Natural killer cell (primary cell): ENCODE measurements around the gene DERA. TPM values are rescaled to one million over a fixed set of nuclear protein-coding genes. Genes with fewer than 3 reads are reported as not detected.

Experiments
- ATAC-seq, 3 donors: fragments of 150-1000 bp in 2 of 3; fragments of 200-7000 bp in 1 of 3; cut with Tn5 transposase; 1 replicate in 1 of 3; 2 replicates in 2 of 3; pipeline ENCODE4 v1.10.0; 2021; ENCODE audit warnings: mild to moderate bottlenecking in 2 of 3, moderate library complexity in 2 of 3
- DNase-seq, 2 donors: peaks; one replicate each; pipeline versions ENCODE4 v3.0.0 to v3.0.0-alpha.2; 2013 to 2021; ENCODE audit warnings: mixed read lengths in 1 of 2
- H3K27ac ChIP-seq: one replicate; pipeline ENCODE4 v1.5.1; 2013; ENCODE audit warnings: mild to moderate bottlenecking, low read length
- H3K27me3 ChIP-seq: one replicate; pipeline ENCODE4 v1.6.1; 2013; ENCODE audit warnings: low read length; ENCODE audit not compliant: control insufficient read depth, insufficient read depth
- H3K36me3 ChIP-seq: one replicate; pipeline ENCODE4 v1.6.1; 2013; ENCODE audit warnings: low read length; ENCODE audit not compliant: control insufficient read depth, insufficient read depth
- H3K4me1 ChIP-seq: one replicate; pipeline ENCODE4 v1.6.1; 2013; ENCODE audit warnings: low read length; ENCODE audit not compliant: control insufficient read depth, insufficient read depth
- H3K4me3 ChIP-seq: one replicate; pipeline ENCODE4 v1.5.1; 2013; ENCODE audit warnings: low read length
- H3K9me3 ChIP-seq: one replicate; pipeline ENCODE4 v1.6.1; 2013; ENCODE audit warnings: low read length; ENCODE audit not compliant: control insufficient read depth, insufficient read depth
- H3K27ac Mint-ChIP-seq, 2 donors: one replicate each; pipeline ENCODE4 v1.8.0; 2022; ENCODE audit warnings: mild to moderate bottlenecking in 2 of 2, mixed read lengths in 2 of 2, moderate library complexity in 1 of 2
- H3K27me3 Mint-ChIP-seq, 2 donors: one replicate each; pipeline ENCODE4 v1.8.0; 2022; ENCODE audit warnings: low read depth in 2 of 2, mixed read lengths in 2 of 2
- H3K36me3 Mint-ChIP-seq: one replicate; pipeline ENCODE4 v1.8.0; 2022; ENCODE audit warnings: mixed read lengths
- H3K4me1 Mint-ChIP-seq, 2 donors: one replicate each; pipeline ENCODE4 v1.8.0; 2022; ENCODE audit warnings: mixed read lengths in 2 of 2
- H3K4me3 Mint-ChIP-seq: one replicate; pipeline ENCODE4 v1.8.0; 2022; ENCODE audit warnings: mild to moderate bottlenecking, moderate library complexity, mixed read lengths
- H3K9me3 Mint-ChIP-seq, 2 donors: one replicate each; pipeline ENCODE4 v1.8.0; 2022; ENCODE audit warnings: mixed read lengths in 2 of 2
- CTCF ChIP-seq: fragments of 200-600 bp; IDR thresholded peaks from one replicate; pipeline ENCODE4 v1.8.0; 2022; ENCODE audit warnings: antibody characterized with exemption
- whole genome bisulfite sequencing: methylation state at CpG from one replicate; pipeline ENCODE4 v1.1.7; 2013; ENCODE audit warnings: missing lambda C conversion rate; ENCODE audit not compliant: insufficient coverage; 5-methylcytosine and 5-hydroxymethylcytosine counted together
- intact Hi-C: fragments of 100-400 bp; cut with micrococcal nuclease; formaldehyde crosslinking; loops from one replicate; pipeline ENCODE4 v1.14.2; 2022
- total RNA-seq, 4 donors: library from RNA; stranded (reverse); fragments of 120-200 nt in 1 of 4; gene quantifications; one replicate each; pipeline versions ENCODE4 v1.2.3 to v1.2.4, GENCODE V29; 2013 to 2022

Gene DERA
- total RNA-seq, 3 donors from 2014 or later (not counting 1 experiment from before 2014, with no cell fraction given), result 15.6 to 22.1 (median 20.4) TPM

GRCh38 chr12:16075887-16076286 lies 164.8 kb downstream of the DERA start:
- Mint-ChIP-seq H3K4me1 (no peaks in the 10 kb centered on the region), H3K9me3 (peaks cover under 1 to 2% of the 10 kb centered on the region in 2 donors), H3K4me3 (no peak overlapping the region), H3K27me3 (no peaks in the 10 kb centered on the region), H3K27ac (no peak overlapping the region), H3K36me3 (no peaks in the 10 kb centered on the region)
- no peaks in the 10 kb centered on the region for H3K36me3 ChIP-seq
- no peak for TF ChIP-seq CTCF
- H3K27ac ChIP-seq, result no peak overlapping the region
- ATAC-seq (no peak), DNase-seq (no peak)
- intact Hi-C loops, result no loop called here
- H3K4me1 ChIP-seq, result no peaks in the 10 kb centered on the region
- no peaks in the 10 kb centered on the region for H3K9me3 ChIP-seq
- 83% methylated on average over 1 of the region's 1 CpG for WGBS
- no peak overlapping the region for H3K4me3 ChIP-seq
- H3K27me3 ChIP-seq, result no peaks in the 10 kb centered on the region

- DNase-seq, result no peak
- ATAC-seq, result no peak
- H3K27ac ChIP-seq, result no peak overlapping the region
- no peaks in the 10 kb centered on the region for H3K36me3 Mint-ChIP-seq
- no peaks in the 10 kb centered on the region for H3K27me3 ChIP-seq
- no peak for TF ChIP-seq CTCF
- H3K36me3 ChIP-seq, result no peaks in the 10 kb centered on the region
- no peaks in the 10 kb centered on the region for H3K4me1 Mint-ChIP-seq
- intact Hi-C loops, result no loop called here
- WGBS, result 50% methylated on average over 2 of the region's 2 CpGs
- no peaks in the 10 kb centered on the region for H3K27me3 Mint-ChIP-seq
- peaks cover 2 to 3% of the 10 kb centered on the region in 2 donors for H3K9me3 Mint-ChIP-seq
- H3K27ac Mint-ChIP-seq, result no peak overlapping the region
- H3K4me3 Mint-ChIP-seq, result no peak overlapping the region
- H3K4me3 ChIP-seq, result no peak overlapping the region
- no peaks in the 10 kb centered on the region for H3K4me1 ChIP-seq
- H3K9me3 ChIP-seq, result no peaks in the 10 kb centered on the region
Measured at GRCh38 chr12:16076557-16076956, 165.4 kb downstream of the DERA start.

GRCh38 chr12:16076970-16077522 lies 165.9 kb downstream of the DERA start:
- Mint-ChIP-seq H3K36me3 (no peaks in the 10 kb centered on the region), H3K27me3 (no peaks in the 10 kb centered on the region), H3K27ac (no peak overlapping the region), H3K4me1 (no peaks in the 10 kb centered on the region), H3K9me3 (peaks cover 2 to 5% of the 10 kb centered on the region in 2 donors), H3K4me3 (no peak overlapping the region)
- H3K9me3 ChIP-seq, result no peaks in the 10 kb centered on the region
- intact Hi-C loops, result no loop called here
- no peaks in the 10 kb centered on the region for H3K4me1 ChIP-seq
- H3K4me3 ChIP-seq, result no peak overlapping the region
- no CpG with 5 or more reads among the region's 1 CpG for WGBS
- H3K27ac ChIP-seq, result no peak overlapping the region
- H3K27me3 ChIP-seq, result no peaks in the 10 kb centered on the region
- no peaks in the 10 kb centered on the region for H3K36me3 ChIP-seq
- DNase-seq (no peak), ATAC-seq (no peak)
- no peak for TF ChIP-seq CTCF

GRCh38 chr12:16086462-16086861 lies 175.3 kb downstream of the DERA start:
- Mint-ChIP-seq H3K9me3 (peaks cover 0 to 7% of the 10 kb centered on the region in 2 donors), H3K4me3 (no peak overlapping the region), H3K27me3 (no peaks in the 10 kb centered on the region), H3K36me3 (no peaks in the 10 kb centered on the region), H3K4me1 (no peaks in the 10 kb centered on the region), H3K27ac (no peak overlapping the region)
- intact Hi-C loops, result no loop called here
- 83% methylated on average over 8 of the region's 8 CpGs for WGBS
- Histone ChIP-seq H3K27ac (no peak overlapping the region), H3K27me3 (no peaks in the 10 kb centered on the region), H3K9me3 (no peaks in the 10 kb centered on the region), H3K4me3 (no peak overlapping the region), H3K36me3 (no peaks in the 10 kb centered on the region), H3K4me1 (no peaks in the 10 kb centered on the region)
- ATAC-seq (no peak), DNase-seq (no peak)
- no peak for TF ChIP-seq CTCF
